HTERT RPE-1 (cell line): Measurements from ENCODE around the gene MS4A10.
"Not testable (repeated sequence)": the region's sequence is repeated elsewhere in the genome, so short reads cannot be mapped to it uniquely, and the experiment has no call there.

Source experiments
- in situ Hi-C: fragments of 300-500 bp; cut with MboI; formaldehyde crosslinking; loops from 4 replicates; pipeline ENCODE4 v1.14.3; 2020; ENCODE audit warnings: low sequenced_read_pairs

MS4A10 gene

DNA sequence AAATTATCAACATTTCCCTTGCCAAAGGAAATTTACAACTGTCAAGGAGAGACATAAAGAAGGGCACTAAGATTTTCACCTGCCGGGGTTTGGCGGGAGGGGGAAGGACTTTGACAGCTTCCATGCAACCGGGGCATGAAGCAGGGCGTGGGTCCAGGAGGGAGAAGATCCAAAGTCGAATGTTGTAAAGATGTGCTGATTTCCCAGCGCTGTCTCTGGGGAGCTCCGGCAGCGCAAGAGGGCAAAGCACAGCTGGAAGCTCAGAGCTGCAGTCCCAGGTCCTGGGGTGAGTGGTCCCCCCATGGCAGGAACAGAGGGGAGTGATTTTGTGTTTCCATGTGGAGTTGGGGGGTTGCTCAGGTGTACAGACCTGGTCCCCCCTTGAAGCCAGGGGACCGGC is at the start of gene MS4A10:
MS4A10 (plus strand) TSS at position 198 of the 400 bp plus-strand sequence. CDS start 5,003 bp downstream, outside the sequence.
- in situ Hi-C loops: no loop called here

GRCh38 chr11:60739114-60739513 is 46.0 kb upstream of the MS4A10 start:
- in situ Hi-C loops: no loop called here

GRCh38 chr11:60740573-60740972 is 44.6 kb upstream of the MS4A10 start:
- in situ Hi-C loops: no loop called here

GRCh38 chr11:60741421-60741820 is 43.7 kb upstream of the MS4A10 start:
- in situ Hi-C loops: no loop called here

GRCh38 chr11:60743058-60743457 is 42.1 kb upstream of the MS4A10 start:
- in situ Hi-C loops: no loop called here

GRCh38 chr11:60744114-60744513 is 41.0 kb upstream of the MS4A10 start:
- in situ Hi-C loops: no loop called here

DNA sequence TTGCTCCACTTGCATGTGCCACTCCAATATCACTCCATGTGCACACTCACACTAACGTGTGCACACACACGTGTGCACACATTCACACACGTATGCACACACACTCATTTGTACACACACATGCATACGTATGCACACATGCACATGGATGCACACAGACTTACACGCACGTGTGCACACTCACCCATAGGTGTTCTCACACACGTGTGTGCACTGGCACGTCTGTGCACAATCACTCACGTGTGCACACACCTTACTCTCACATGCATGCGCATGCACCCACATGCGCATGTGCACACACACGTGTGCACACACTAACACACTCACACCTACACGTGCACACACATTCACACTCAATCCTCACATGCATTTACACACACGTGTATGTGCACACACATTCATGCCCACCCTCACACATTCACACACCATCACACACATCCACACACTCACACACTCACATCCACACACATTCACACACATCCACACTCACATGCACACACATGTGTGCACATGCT is 37.7 kb upstream of the MS4A10 start:
- in situ Hi-C loops: no loop called here

DNA sequence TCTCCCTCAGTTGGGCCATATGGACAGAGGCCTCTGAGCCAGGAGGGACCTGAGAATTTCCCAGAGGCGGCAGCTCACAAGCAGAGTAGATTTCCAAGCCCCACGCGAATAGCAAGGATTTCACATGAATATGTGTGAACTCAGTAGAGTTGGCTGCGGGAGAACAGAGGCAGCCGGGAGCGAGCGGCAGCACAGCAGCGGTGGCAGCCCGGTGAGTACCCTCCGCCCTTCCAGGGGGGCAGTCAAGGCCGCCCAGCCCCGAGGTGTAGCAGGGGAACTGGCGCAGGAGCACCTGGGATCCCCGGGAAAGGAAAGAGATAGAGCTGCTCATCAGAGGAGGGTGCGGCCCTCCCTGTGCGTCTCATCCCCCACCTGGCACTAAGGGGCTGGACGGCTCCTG is 36.9 kb upstream of the MS4A10 start:
- in situ Hi-C loops: no loop called here

- in situ Hi-C loops: no loop called here
These were observed 36.3 kb upstream of the MS4A10 start for GRCh38 chr11:60748821-60749220.

DNA sequence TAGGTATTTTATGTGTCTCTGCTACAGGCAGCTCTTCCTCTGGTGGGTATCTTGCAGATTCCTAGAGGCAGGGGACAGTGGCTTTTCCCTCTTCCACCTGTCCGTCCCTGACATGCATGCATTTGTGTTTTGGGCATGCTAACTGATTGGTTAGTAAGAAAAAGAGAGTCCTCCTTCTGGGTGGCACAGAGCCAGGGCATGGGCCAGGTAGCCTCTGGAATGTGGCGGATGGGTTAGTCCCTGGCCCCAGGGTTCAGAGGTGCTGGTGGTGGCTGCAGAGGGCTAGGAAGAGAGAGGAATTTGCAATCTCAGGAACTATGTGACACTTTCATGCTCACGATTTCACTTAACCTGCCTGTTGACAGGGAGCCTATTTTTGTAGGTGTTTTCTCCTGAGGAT is 34.2 kb upstream of the MS4A10 start:
- in situ Hi-C loops: no loop called here

- in situ Hi-C loops: no loop called here
These were observed 31.8 kb upstream of the MS4A10 start for GRCh38 chr11:60753309-60753708.

DNA sequence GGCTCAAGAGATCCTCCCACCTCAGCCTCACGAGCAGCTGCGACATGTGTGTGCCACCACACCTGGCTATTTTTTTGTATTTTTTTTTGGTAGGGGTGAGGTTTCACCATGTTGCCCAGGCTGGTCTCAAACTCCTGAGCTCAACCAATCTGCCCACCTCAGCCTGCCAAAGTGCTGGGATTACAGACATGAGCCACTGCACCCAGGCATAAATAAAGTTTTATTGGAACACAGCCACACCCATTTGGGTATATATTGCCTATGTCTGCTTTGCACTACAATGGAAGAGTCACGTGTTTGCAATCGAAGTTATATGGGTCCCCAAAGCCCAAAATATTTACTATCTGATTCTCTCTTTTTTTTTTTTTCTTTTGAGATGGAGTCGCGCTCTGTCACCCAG is 30.2 kb upstream of the MS4A10 start:
- in situ Hi-C loops: no loop called here

- in situ Hi-C loops: no loop called here
These were observed 28.7 kb upstream of the MS4A10 start, which contains the start of gene MS4A15 for GRCh38 chr11:60756307-60757032. Gene MS4A15 (plus strand): TSS chr11:60756867. CDS start chr11:60763734, 6,867 bp downstream.

- in situ Hi-C loops: no loop called here
These were observed 27.8 kb upstream of the MS4A10 start for GRCh38 chr11:60757231-60757800.

GRCh38 chr11:60758671-60759070 is 26.5 kb upstream of the MS4A10 start:
- in situ Hi-C loops: not testable (repeated sequence)

DNA sequence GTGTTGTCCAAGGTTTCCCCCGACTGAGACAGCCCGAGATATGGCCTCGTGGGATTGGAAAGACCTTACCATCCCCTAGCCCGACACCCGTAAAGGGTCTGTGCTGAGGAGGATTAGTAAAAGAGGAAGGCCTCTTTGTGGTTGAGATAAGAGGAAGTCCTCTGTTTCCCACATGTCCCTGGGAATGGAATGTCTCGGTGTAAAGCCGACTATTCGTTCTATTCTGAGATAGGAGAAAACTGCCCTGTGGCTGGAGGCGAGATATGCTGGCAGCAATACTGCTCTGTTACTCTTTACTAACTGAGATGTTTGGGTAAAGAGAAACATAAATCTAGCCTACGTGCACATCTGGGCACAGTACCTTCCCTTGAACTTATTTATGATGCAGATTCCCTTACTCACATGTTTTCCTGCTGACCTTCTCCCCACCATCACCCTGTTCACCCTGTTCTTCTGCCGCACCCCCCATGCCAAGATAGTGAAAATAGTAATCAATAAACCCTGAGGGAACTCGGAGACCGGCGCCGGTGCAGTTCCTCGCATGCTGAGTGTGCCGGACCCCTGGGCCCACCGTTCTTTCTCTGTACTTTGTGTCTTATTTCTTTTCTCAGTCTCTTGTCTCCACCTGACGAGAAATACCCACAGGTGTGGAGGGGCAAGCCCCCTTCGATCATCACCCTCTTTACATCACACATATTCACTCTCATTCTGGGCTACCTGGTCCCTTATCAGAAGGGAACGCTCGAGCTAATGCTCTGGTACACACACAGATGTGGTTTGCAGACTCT is 25.5 kb upstream of the MS4A10 start:
- in situ Hi-C loops: not testable (repeated sequence)

DNA sequence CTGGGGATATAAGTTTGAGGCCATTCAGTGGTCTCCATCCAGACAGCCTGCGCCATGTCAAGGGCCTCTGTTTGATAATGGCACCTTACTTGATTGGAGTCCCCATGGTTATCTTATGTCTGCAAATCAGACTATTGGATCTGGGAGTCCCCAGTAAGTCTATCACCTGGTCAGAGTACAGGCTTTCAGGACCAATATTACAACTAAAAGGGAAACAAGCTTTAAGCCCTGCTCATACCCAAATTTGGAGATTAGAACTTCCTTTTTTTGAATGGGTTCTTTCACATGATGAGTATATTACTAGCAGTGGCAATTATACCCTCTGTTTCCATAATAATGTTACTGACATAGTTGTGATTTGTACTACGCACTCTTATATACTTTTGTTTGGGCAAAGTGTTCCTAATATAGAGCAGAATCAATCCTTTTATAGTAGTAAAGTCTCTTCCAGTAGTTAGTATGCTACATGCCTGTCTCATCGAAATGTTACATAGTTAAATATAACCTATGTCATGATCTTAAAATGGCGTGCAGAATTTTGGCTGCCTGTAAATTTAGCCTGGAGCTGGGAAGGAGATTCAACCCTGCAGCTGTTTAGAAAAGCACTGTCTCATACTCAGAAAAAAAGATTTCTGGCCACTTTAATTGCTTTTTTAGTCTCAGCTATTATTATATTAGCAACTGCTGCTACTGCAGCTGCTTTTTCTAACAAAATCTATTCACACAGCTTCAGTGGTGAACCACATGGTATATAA is 23.5 kb upstream of the MS4A10 start:
- in situ Hi-C loops: no loop called here

DNA sequence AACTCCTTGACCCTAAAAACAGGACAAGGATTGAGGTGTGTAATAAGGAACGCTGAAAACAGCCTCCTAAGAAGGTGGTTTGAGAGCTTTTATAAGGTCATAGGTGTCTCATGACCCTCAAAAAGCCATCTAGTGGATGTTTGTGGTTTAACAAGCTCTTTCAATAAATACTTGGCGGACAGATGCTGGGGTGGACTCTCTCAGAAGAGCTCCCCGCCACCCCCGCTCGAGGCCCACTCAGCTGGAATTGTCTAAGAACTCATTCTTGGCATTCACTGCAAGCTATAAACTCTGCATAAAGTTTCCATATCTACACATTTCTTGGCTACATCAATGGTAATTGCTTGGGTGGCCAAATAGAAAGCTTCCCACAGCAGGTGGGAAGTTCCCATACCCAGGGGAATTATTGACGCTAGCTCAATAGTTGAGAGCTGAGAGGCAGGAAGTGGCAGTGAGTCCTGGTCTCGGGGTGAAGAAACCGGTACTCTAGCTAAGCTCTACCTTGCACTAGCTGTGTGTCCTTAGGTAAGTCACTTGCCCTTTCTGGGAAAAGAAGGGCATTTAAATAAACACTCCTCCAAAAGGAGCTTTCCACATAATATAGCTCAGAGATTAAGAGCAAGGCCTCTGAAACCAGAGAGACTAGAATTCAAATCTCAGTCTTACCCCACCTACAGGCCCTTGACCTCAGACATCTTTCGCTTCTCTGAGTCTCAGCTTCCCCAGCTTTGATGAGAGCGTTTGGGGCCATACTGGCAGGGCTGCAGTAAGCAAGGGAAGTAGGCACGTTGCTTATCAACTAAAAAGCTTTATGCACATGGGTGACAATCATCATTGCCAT is 22.1 kb upstream of the MS4A10 start:
- in situ Hi-C loops: no loop called here

- in situ Hi-C loops: no loop called here
These were observed 21.3 kb upstream of the MS4A10 start for GRCh38 chr11:60763692-60764369.
